HepG2 (cell line): Measurements from ENCODE around the gene PROX1. TPM values are rescaled to one million over a fixed set of nuclear protein-coding genes. Genes with fewer than 3 reads are reported as not detected.

Source experiments
- CCAR2 ChIP-seq: fragments of 200-400 bp; formaldehyde crosslinking; optimal IDR thresholded peaks from 2 replicates; pipeline ENCODE3; 2018; ENCODE audit warnings: low read depth, mild to moderate bottlenecking, low read length, moderate library complexity
- CCDC6 ChIP-seq: sonication (generic); formaldehyde crosslinking; IDR thresholded peaks from 2 replicates; pipeline ENCODE4 v1.8.1; 2022; ENCODE audit warnings: mild to moderate bottlenecking, missing genetic modification reagents, moderate library complexity
- DDIT3 ChIP-seq: sonication (generic); formaldehyde crosslinking; IDR thresholded peaks from 2 replicates; pipeline ENCODE4 v1.4.0; 2020; ENCODE audit warnings: mild to moderate bottlenecking, missing genetic modification reagents
- EP300 ChIP-seq, 3 experiments: sonication (generic) in 1 of 3; formaldehyde crosslinking in 1 of 3; IDR thresholded peaks; 2 replicates each; pipeline versions ENCODE4 v1.5.1 to v1.6.1; 2011 to 2020; ENCODE audit warnings: low read depth in 2 of 3, low read length in 2 of 3, borderline replicate concordance in 1 of 3, improper control_type of control experiment in 1 of 3, mild to moderate bottlenecking in 1 of 3, missing genetic modification reagents in 1 of 3, moderate library complexity in 1 of 3
- FOXO1 ChIP-seq: sonication (generic); formaldehyde crosslinking; IDR thresholded peaks from 2 replicates; pipeline ENCODE4 v1.4.0; 2020; ENCODE audit warnings: missing genetic modification reagents
- GTF2F1 ChIP-seq: fragments of 150-350 bp; IDR thresholded peaks from 2 replicates; pipeline ENCODE4 v1.6.1; 2014; ENCODE audit warnings: low read length
- KAT7 ChIP-seq: IDR thresholded peaks from 2 replicates; pipeline ENCODE4 v1.6.1; 2018; ENCODE audit warnings: borderline replicate concordance, missing compliant biosample characterization
- KDM1A ChIP-seq: IDR thresholded peaks from 2 replicates; pipeline ENCODE4 v1.6.1; 2016; ENCODE audit warnings: missing compliant biosample characterization
- NKX3-1 ChIP-seq: sonication (generic); formaldehyde crosslinking; IDR thresholded peaks from 2 replicates; pipeline ENCODE4 v1.5.0; 2020; ENCODE audit warnings: missing genetic modification reagents
- PHF21A ChIP-seq: sonication (generic); formaldehyde crosslinking; IDR thresholded peaks from 2 replicates; pipeline ENCODE4 v1.5.0; 2020; ENCODE audit warnings: mild to moderate bottlenecking, missing genetic modification reagents
- PHF8 ChIP-seq: sonication (generic); formaldehyde crosslinking; IDR thresholded peaks from 2 replicates; pipeline ENCODE4 v1.5.0; 2020; ENCODE audit warnings: missing genetic modification reagents
- RNF2 ChIP-seq: fragments of 450-650 bp; conservative IDR thresholded peaks from 2 replicates; pipeline ENCODE4 v1.6.1; 2016; ENCODE audit warnings: low read depth
- RXRA ChIP-seq: sonication (generic); formaldehyde crosslinking; IDR thresholded peaks from 2 replicates; pipeline ENCODE4 v1.5.1; 2020; ENCODE audit warnings: missing genetic modification reagents
- TP53 ChIP-seq: sonication (generic); formaldehyde crosslinking; conservative IDR thresholded peaks from 2 replicates; pipeline ENCODE4 v1.4.0; 2020; ENCODE audit warnings: missing genetic modification reagents
- ZFP91 ChIP-seq: sonication (generic); formaldehyde crosslinking; IDR thresholded peaks from 2 replicates; pipeline ENCODE4 v1.9.0; 2022; ENCODE audit warnings: missing genetic modification reagents, mild to moderate bottlenecking, borderline replicate concordance
- ZIK1 ChIP-seq: sonication (generic); formaldehyde crosslinking; IDR thresholded peaks from 2 replicates; pipeline ENCODE4 v1.5.0; 2020; ENCODE audit warnings: mild to moderate bottlenecking, low read depth, missing genetic modification reagents, borderline replicate concordance
- ZNF224 ChIP-seq: sonication (generic); formaldehyde crosslinking; IDR thresholded peaks from 2 replicates; pipeline ENCODE4 v1.5.0; 2020; ENCODE audit warnings: mild to moderate bottlenecking, missing genetic modification reagents
- ZNF292 ChIP-seq: sonication (generic); formaldehyde crosslinking; IDR thresholded peaks from 2 replicates; pipeline ENCODE4 v1.8.1; 2022; ENCODE audit warnings: mild to moderate bottlenecking, low read depth, missing genetic modification reagents, borderline replicate concordance
- ZNF441 ChIP-seq: sonication (generic); formaldehyde crosslinking; IDR thresholded peaks from 2 replicates; pipeline ENCODE4 v1.7.0; 2021; ENCODE audit warnings: missing genetic modification reagents, borderline replicate concordance
- ZNF558 ChIP-seq: sonication (generic); formaldehyde crosslinking; IDR thresholded peaks from 2 replicates; pipeline ENCODE4 v1.9.0; 2022; ENCODE audit warnings: mild to moderate bottlenecking, missing genetic modification reagents, borderline replicate concordance
- ZNF567 ChIP-seq: sonication (generic); formaldehyde crosslinking; IDR thresholded peaks from 2 replicates; pipeline ENCODE4 v1.8.1; 2023; ENCODE audit warnings: mild to moderate bottlenecking, missing genetic modification reagents, borderline replicate concordance
- ZNF670 ChIP-seq: sonication (generic); formaldehyde crosslinking; IDR thresholded peaks from 2 replicates; pipeline ENCODE4 v1.8.0; 2022; ENCODE audit warnings: mild to moderate bottlenecking, missing genetic modification reagents, borderline replicate concordance
- ZNF780A ChIP-seq: sonication (generic); formaldehyde crosslinking; IDR thresholded peaks from 2 replicates; pipeline ENCODE4 v1.8.0; 2022; ENCODE audit warnings: mild to moderate bottlenecking, missing genetic modification reagents, moderate library complexity
- polyA plus RNA-seq, 8 experiments: library from polyadenylated mRNA; depleted of rRNA in 3 of 8; stranded (reverse) in 7 of 8; unstranded in 1 of 8; fragments of >200 nt; fragmentation: Illumina TruSeq in 4 of 8; extraction: Trizol in 4 of 8; gene quantifications; 2 replicates each; pipeline versions ENCODE4 v1.2.1 to v1.2.3, GENCODE V29; 2011 to 2016; ENCODE audit warnings: low read depth in 4 of 8, missing spikeins in 1 of 8, mixed read lengths in 1 of 8; ENCODE audit not compliant: insufficient read depth in 1 of 8
- total RNA-seq, 5 experiments: library from RNA; depleted of rRNA; stranded (reverse); fragments of >200 nt; fragmentation: Illumina TruSeq; extraction: Trizol; gene quantifications; 2 replicates each; pipeline ENCODE4 v1.2.3, GENCODE V29; 2016; ENCODE audit warnings: low read depth in 1 of 5
- TF ChIP-seq, protein P1 (sequence below): sonication (generic); formaldehyde crosslinking; IDR thresholded peaks from 2 replicates; pipeline ENCODE4 v1.8.1; 2022; ENCODE audit warnings: mild to moderate bottlenecking, missing genetic modification reagents
- TF ChIP-seq, protein P2 (sequence below): sonication (generic); formaldehyde crosslinking; IDR thresholded peaks from 2 replicates; pipeline ENCODE4 v1.5.1; 2020; ENCODE audit warnings: mild to moderate bottlenecking, moderate library complexity, missing genetic modification reagents

The PROX1 gene
- total and polyA plus RNA-seq, 2 of the 13 experiments (the other 11 are each of a cell fraction or from before 2014, with no cell fraction given), result 12.3 to 30.2 TPM

DNA sequence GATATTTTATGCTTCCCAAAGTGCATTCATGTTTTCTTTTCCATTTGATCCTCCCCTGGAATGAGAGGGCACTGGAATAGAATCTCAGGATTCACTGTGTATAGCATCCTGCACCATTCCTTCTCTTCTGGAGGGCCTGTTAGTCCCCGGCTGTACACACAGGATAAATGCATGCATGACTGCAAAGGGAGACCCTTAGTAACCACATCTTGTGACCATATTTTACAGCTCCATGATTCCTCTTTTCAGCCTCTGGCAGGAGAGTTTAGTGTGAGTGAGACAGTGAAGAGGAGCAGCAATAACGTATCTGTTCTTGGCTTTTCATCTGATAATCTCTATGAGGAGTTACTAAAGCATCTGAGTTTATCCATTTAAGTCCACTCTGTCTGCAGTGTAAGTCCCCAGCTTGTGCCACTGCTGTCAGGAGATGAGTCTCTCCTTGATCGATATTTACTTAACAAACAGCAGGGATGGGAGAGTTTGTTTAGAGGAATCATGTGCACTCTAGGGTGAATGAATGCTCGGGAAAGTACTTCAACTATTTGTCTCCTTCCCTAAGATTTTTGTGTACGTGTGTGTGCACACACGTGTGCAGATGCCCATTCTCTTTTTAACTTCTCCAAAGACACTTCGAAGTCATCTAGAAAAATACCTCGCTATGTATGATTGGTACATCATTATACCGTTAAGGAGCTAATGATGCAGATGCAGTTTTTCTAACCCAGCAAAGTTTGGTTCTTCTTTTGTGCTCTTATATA, 41.1 kb downstream of the PROX1 start (continued):
- TF ChIP-seq CCDC6 (no peak), ZNF670 (CRISPR knock-in tag) (0 out of 2 replicates have a peak, but pooled peaks have one; percentile 36), ZNF567 (CRISPR knock-in tag) (0 out of 2 replicates have a peak, but pooled peaks have one; percentile 27), KAT7 (0 out of 2 replicates have a peak, but pooled peaks have one; percentile 44), ZNF780A (no peak), TP53 (CRISPR knock-in tag) (0 out of 2 replicates have a peak, but pooled peaks have one; percentile 36), ZFP91 (CRISPR knock-in tag) (no peak), DDIT3 (CRISPR knock-in tag) (no peak), KDM1A (CRISPR knock-in tag) (no peak), GTF2F1 (no peak), ZNF292 (CRISPR knock-in tag) (peak; percentile 39; the same call in 1 of the 2 replicates), NKX3-1 (CRISPR knock-in tag) (no peak), ZNF441 (CRISPR knock-in tag) (no peak), PHF21A (CRISPR knock-in tag) (peak; percentile 49; the same call in 1 of the 2 replicates), EP300 (IDR thresholded peaks at IDR 0.05; ENCODE audit: low read depth in 2 of 2, low read length in 2 of 2) (peak in 1 of 2 experiments; percentile 92; a peak in 2 of 4 replicates), EP300 (CRISPR knock-in tag; IDR thresholded peaks at IDR 0.05; ENCODE audit: borderline replicate concordance) (peak; percentile 59; the same call in 1 of the 2 replicates), FOXO1 (peak; percentile 70; the same call in 1 of the 2 replicates), ZNF558 (0 out of 2 replicates have a peak, but pooled peaks have one; percentile 45), ZIK1 (CRISPR knock-in tag) (no peak), CCAR2 (no peak), PHF8 (0 out of 2 replicates have a peak, but pooled peaks have one; percentile 3), RXRA (CRISPR knock-in tag) (peak; percentile 38; the same call in 1 of the 2 replicates), RNF2 (no peak), ZNF224 (CRISPR knock-in tag) (no peak)
- TF ChIP-seq, protein P1, sequence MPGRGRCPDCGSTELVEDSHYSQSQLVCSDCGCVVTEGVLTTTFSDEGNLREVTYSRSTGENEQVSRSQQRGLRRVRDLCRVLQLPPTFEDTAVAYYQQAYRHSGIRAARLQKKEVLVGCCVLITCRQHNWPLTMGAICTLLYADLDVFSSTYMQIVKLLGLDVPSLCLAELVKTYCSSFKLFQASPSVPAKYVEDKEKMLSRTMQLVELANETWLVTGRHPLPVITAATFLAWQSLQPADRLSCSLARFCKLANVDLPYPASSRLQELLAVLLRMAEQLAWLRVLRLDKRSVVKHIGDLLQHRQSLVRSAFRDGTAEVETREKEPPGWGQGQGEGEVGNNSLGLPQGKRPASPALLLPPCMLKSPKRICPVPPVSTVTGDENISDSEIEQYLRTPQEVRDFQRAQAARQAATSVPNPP (CRISPR knock-in tag), result no peak
- TF ChIP-seq, protein P2, sequence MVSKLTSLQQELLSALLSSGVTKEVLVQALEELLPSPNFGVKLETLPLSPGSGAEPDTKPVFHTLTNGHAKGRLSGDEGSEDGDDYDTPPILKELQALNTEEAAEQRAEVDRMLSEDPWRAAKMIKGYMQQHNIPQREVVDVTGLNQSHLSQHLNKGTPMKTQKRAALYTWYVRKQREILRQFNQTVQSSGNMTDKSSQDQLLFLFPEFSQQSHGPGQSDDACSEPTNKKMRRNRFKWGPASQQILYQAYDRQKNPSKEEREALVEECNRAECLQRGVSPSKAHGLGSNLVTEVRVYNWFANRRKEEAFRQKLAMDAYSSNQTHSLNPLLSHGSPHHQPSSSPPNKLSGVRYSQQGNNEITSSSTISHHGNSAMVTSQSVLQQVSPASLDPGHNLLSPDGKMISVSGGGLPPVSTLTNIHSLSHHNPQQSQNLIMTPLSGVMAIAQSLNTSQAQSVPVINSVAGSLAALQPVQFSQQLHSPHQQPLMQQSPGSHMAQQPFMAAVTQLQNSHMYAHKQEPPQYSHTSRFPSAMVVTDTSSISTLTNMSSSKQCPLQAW (CRISPR knock-in tag), result peak; percentile 50; the same call in 1 of the 2 replicates
